GM10847 (cell line): ENCODE data around the gene GJB3.

ENCODE experiments used
- POLR2A ChIP-seq: IDR thresholded peaks from 2 replicates; pipeline ENCODE4 v1.6.1; 2011; ENCODE audit not compliant: insufficient read length; ENCODE audit errors: extremely low read depth

GJB3 gene

DNA sequence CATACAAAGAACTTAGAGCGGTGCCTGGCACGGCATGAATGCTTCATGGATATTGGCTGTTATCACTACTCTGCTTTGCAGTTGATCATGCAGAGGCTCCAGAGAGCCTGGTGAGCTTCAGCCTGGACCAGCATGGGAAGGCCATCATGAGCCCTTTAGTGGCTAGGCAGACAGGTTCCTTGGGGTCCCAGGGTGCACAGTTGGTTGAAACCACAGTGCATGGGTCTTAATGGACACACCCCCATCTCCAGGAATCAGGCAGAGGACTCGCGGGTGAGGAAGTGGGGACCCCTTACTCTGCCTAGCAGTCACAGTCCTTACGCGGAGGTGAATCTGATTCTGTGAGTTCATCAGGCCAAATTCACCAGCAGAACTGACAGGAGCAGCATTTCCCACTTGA, 25.1 kb upstream of the GJB3 start:
- no peak for TF ChIP-seq POLR2A

DNA sequence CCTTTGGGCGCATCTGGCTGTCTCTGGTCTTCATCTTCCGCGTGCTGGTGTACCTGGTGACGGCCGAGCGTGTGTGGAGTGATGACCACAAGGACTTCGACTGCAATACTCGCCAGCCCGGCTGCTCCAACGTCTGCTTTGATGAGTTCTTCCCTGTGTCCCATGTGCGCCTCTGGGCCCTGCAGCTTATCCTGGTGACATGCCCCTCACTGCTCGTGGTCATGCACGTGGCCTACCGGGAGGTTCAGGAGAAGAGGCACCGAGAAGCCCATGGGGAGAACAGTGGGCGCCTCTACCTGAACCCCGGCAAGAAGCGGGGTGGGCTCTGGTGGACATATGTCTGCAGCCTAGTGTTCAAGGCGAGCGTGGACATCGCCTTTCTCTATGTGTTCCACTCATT, 23.6 kb upstream of the GJB3 start:
- no peak for TF ChIP-seq POLR2A

DNA sequence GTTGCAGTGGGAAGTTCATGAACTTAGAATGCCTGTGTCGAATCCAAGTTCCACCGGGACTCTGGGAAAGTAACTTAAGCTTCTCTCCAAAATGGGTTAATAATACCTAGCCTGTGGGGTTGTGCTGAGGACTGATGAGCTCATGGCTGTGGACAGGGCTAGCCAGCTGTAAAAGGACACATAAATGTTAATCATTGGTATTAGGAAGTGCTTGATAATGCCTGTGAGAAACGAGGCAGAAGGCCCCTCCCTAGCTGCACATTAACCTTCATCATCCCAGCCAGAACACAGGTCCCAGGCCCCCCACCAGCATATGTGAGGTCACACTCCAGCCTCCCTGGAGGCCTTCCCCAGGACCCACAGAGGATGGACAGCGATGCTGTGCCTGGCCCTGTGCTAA, 22.3 kb upstream of the GJB3 start:
- TF ChIP-seq POLR2A, result no peak

DNA sequence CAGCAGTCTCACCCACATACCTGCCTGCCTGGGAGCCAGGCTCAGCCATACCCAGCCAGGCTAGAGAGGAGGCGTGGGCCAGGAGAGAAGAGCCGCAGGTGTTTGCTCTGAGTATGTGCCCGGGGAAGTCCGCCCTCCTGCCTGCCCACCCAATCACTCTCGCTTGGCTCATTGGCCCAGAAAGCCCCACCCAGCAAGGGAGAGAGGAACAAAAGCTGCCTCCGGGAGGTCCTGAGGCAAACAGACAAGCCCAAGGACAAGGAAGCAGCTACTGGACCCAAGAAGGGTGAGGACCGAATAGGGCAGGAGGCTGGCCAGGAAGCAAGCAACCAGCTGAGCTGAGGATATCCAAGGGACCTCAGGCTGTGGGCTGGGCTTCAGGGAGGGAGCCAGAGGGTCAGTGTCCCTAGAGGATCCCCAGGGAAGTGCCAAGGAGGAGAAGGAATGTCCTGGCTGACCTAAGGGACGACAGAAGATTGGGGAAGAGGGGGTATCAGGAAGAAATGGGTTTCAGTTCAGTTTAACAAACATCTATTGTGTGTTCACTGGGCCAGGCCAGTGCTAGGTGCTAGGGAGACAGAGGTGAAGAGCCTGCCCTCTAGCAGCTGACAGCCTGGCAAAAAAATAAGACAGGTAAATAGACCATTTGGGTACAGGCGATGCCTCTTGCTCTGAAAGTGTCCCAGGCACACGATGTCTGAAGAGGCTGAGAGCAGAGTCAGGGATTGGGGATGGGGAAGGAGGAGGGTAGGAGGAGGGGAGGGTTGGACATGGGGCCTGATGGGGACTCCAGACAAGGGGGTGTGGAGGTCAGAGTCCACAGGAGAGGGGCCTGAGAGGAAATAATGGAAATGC, 21.3 kb upstream of the GJB3 start, which contains the start of gene GJB4:
GJB4 (plus strand) TSS at position 238 of the 855 bp plus-strand sequence. CDS start 1,515 bp downstream, outside the sequence.
- TF ChIP-seq POLR2A, result no peak

DNA sequence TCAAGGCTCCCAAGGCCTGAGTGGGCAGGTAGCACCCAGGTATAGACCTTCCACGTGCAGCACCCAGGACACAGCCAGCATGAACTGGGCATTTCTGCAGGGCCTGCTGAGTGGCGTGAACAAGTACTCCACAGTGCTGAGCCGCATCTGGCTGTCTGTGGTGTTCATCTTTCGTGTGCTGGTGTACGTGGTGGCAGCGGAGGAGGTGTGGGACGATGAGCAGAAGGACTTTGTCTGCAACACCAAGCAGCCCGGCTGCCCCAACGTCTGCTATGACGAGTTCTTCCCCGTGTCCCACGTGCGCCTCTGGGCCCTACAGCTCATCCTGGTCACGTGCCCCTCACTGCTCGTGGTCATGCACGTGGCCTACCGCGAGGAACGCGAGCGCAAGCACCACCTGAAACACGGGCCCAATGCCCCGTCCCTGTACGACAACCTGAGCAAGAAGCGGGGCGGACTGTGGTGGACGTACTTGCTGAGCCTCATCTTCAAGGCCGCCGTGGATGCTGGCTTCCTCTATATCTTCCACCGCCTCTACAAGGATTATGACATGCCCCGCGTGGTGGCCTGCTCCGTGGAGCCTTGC, 19.7 kb upstream of the GJB3 start:
- TF ChIP-seq POLR2A, result no peak

DNA sequence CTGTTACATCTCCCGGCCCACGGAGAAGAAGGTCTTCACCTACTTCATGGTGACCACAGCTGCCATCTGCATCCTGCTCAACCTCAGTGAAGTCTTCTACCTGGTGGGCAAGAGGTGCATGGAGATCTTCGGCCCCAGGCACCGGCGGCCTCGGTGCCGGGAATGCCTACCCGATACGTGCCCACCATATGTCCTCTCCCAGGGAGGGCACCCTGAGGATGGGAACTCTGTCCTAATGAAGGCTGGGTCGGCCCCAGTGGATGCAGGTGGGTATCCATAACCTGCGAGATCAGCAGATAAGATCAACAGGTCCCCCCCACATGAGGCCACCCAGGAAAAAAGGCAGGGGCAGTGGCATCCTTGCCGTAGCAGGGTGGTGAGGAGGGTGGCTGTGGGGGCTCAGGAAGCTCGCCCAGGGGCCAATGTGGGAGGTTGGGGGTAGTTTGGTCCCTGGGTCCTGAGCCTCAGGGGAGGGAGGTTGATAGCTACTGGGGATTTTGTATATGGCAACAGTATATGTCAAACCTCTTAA, 19.2 kb upstream of the GJB3 start:
- TF ChIP-seq POLR2A, result no peak

DNA sequence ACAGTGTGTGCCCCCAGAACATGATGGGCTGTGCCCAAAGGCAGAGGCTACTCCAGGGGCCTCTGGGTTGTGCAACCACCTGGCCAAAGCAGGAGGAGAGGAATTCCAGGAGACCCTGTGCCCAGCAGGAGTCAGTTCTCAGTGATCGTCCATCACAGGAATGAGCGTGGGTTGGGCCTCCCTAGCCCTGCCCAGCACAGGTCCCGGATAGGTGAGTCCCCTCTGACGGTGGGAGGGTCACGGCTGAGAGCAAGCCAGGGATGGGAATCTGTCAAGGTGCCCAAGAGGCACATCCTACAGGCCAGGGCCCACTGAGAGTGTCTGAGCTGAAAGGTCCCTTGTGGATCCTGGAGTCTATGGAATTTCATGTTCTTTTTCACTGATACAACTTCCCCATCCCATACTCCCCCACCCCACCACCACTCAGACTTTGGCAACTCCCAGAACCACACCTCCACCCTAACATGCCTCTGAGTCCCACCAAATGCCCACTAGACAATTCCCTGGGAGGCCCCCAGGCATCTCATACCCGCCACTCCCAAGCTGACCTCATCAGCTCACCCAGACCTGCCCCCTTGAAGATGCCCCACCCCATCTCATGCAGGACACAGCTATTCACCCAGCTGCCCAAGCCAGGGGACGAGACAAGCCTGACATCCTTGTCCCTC, 18.4 kb upstream of the GJB3 start:
- TF ChIP-seq POLR2A, result no peak

DNA sequence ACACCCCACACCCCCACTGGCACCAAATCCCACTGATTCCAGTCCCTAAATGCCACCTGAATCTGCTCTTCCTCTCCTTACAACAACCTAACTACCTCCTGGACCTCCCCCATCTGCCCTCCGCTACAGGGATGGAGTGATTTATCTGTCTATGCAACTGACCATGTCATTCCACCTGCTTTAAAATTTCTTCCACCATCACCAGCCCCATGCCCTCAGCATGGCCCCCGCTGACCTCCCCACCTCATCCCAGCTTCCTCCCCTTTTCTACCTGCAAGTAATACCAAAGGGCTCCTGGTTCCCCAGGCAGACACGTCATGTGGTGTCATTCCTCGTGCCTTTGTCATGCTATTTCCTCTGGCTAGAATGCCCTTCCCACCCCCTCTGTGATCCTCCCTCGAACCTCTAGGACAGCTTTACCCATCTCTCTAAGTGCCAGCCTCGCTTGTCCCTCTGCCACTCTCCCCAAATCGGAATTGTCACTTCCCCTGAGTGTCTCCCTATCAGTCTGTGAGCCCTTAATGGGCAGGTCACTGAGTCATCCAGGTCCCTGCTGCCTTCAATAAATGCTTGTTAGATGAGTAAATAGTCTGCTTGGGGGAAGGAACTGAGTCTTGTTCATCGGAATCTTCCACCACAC, 17.8 kb upstream of the GJB3 start:
- no peak for TF ChIP-seq POLR2A

DNA sequence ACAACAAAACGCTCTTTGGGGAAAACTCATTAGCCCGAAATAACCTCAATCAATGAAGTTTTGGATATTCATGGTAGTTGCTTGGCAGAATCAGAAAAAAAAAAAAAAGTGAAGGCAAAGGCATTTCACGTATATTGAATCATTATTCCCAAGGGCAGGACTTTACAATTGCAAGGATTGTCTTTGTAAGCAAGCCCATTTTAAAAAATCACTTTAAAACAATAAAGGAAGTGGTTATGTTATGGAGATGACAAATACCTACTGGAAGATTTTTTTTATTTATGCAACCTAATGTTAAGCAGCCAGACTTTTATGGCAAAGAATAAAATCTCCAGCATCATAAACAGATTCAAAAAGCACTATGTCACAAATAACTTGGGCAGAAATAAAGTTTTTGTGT, 12.2 kb upstream of the GJB3 start:
- no peak for TF ChIP-seq POLR2A

DNA sequence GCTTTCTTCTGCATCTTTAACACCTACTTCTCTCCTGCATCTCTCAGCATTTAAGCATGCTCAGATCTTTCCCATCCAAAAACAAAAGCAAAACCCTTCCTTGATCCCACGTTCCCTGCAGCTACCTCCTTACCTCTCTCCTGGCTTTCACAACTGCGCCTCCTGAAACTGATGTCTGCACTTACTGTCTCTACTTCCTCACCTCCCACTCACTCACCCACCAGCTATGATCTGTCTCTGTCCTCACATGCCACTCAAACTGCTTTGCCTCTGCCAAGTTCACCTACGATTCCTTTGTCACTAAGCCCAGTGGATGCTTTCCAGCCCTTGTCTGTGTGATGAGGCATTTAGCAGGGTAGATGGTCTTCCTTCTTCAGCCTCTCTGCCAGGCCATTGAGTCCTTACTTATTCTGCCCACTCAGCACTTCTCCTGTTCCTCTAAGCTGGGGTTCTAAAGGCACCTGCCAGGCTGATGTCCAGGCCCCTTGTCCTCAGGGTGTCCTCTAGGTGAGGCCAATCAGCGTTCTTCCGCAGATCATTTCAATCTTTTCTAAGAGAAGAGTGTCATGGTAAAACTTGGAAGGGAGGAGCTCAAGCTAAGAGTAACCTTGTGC, 10.0 kb upstream of the GJB3 start:
- TF ChIP-seq POLR2A, result no peak

DNA sequence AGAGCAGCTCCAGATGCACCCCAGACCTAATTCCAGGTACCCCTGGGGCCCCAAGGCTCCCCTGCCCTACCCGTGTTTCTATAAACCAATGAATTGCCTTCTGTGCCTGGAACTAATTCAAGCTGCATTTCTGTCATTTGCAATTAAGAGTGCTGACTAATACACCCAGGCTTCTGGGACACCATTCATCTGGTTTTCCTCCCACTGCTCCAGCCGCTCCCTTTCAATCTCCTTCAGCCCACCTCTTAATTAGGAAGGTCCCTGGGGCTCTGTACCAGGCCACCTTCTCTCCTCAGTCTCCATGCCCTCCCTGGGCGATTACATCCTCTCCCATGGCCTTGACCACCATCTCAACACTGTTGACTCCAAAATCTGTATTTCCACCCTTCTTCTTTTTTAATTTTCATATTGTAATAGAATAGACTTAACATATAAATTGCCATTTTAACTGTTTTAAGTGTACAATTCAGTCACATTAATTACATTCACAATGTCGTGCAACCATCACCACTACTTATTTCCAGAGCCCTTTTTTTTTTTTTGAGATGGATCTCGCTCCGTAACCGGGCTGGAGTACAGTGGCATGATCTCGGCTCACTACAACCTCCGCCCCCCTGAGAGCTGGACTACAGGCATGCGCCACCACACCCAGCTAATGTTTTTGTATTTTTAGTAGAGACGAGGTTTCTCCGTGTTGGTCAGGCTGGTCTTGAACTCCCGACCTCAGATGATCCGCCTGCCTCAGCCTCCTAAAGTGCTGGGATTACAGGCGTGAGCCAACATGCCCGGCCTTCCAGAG, 9.2 kb upstream of the GJB3 start:
- no peak for TF ChIP-seq POLR2A

DNA sequence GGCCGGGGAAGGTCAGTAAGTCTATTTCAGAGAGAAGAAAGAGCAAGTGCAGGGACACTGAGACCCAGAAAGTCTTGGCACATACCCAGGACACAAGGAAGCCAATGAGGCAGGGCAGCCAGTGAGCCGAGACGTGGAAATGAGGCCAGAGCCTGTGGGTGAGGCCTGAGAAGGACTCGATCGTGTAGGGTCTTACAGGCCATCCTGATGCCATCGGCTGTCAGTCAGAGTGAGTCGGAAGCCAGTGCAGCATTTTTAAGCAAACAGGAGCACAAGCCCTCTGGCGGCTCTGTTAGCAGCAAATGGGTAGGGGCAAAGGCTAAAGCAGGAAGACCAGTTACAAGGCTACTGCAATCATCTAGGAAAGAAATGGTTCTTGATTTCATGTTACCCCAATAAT, 6.1 kb upstream of the GJB3 start:
- TF ChIP-seq POLR2A, result no peak

DNA sequence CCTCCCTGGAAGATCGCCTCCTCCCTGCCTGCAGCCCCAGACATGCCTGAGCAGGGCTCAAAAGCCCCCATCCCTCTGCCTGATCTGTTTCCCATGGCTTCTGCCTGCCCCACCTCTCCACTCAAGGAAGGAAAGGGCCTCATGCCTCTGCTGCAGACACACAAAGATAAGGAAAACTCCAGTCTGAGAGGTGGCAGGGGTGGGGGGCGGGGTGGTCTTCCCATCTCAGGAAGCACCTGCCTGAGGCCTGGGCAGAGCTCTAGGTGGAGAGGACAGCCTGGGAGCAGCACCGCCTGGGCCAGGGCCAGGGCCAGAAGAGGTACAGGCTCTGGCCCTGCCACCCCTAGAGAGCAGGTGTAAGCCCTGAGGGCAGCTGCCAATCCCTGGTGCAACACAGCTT, 4.1 kb upstream of the GJB3 start:
- TF ChIP-seq POLR2A, result no peak
